H9 (cell line): ENCODE measurements around the gene CD200. TPM values are rescaled to one million over a fixed set of nuclear protein-coding genes. Genes with fewer than 3 reads are reported as not detected.

Source experiments
- DNase-seq: peaks from one replicate; pipeline ENCODE4 v3.0.0-alpha.2; 2017
- H2AFZ ChIP-seq: one replicate; pipeline ENCODE4 v1.6.1; 2013; ENCODE audit warnings: mild to moderate bottlenecking, low read length, control low read depth, moderate library complexity
- H2AK5ac ChIP-seq: 2 replicates; pipeline ENCODE4 v1.6.1; 2013; ENCODE audit warnings: low read length, control low read depth, mixed read lengths; ENCODE audit not compliant: insufficient read length
- H2BK120ac ChIP-seq: one replicate; pipeline ENCODE4 v1.6.1; 2013; ENCODE audit warnings: low read depth, mild to moderate bottlenecking, low read length, control low read depth, inconsistent platforms; ENCODE audit not compliant: poor library complexity, severe bottlenecking
- H2BK12ac ChIP-seq: 2 replicates; pipeline ENCODE4 v1.6.1; 2013; ENCODE audit warnings: low read length, control low read depth, mixed read lengths, low read depth; ENCODE audit not compliant: insufficient read length
- H2BK15ac ChIP-seq: 2 replicates; pipeline ENCODE4 v1.6.1; 2013; ENCODE audit warnings: low read depth, low read length, control low read depth
- H2BK20ac ChIP-seq: one replicate; pipeline ENCODE4 v1.6.1; 2013; ENCODE audit warnings: low read depth, mild to moderate bottlenecking, low read length, control low read depth, inconsistent platforms; ENCODE audit not compliant: poor library complexity, severe bottlenecking
- H2BK5ac ChIP-seq: 2 replicates; pipeline ENCODE4 v1.6.1; 2013; ENCODE audit warnings: low read length, control low read depth, mixed read lengths; ENCODE audit not compliant: insufficient read length
- H3K14ac ChIP-seq: 2 replicates; pipeline ENCODE4 v1.6.1; 2013; ENCODE audit warnings: low read length, control low read depth; ENCODE audit not compliant: insufficient read depth
- H3K18ac ChIP-seq: 2 replicates; pipeline ENCODE4 v1.6.1; 2013; ENCODE audit warnings: low read depth, mild to moderate bottlenecking, mixed read lengths, low read length, control low read depth; ENCODE audit not compliant: insufficient read length
- H3K23ac ChIP-seq: 2 replicates; pipeline ENCODE4 v1.6.1; 2013; ENCODE audit warnings: low read length, control low read depth, mixed read lengths, low read depth; ENCODE audit not compliant: insufficient read length
- H3K23me2 ChIP-seq: 2 replicates; pipeline ENCODE4 v1.6.1; 2013; ENCODE audit warnings: low read depth, mild to moderate bottlenecking, mixed read lengths, low read length, control low read depth; ENCODE audit not compliant: insufficient read length, poor library complexity, severe bottlenecking
- H3K27ac ChIP-seq: 2 replicates; pipeline ENCODE4 v1.5.1; 2013; ENCODE audit warnings: low read length, control low read depth, mixed read lengths, low read depth; ENCODE audit not compliant: insufficient read length
- H3K27me3 ChIP-seq: 2 replicates; pipeline ENCODE4 v1.6.1; 2013; ENCODE audit warnings: low read length, control low read depth, inconsistent platforms; ENCODE audit not compliant: insufficient read depth
- H3K4ac ChIP-seq: 2 replicates; pipeline ENCODE4 v1.6.1; 2013; ENCODE audit warnings: low read depth, mild to moderate bottlenecking, control low read depth, inconsistent platforms, low read length, moderate library complexity
- H3K4me1 ChIP-seq: 2 replicates; pipeline ENCODE4 v1.6.1; 2013; ENCODE audit warnings: low read length, control low read depth, inconsistent platforms; ENCODE audit not compliant: insufficient read depth
- H3K4me2 ChIP-seq: 2 replicates; pipeline ENCODE4 v1.6.1; 2013; ENCODE audit warnings: low read length, control low read depth, mixed read lengths; ENCODE audit not compliant: insufficient read length, insufficient read depth
- H3K56ac ChIP-seq: 2 replicates; pipeline ENCODE4 v1.6.1; 2013; ENCODE audit warnings: low read depth, mild to moderate bottlenecking, mixed read lengths, low read length, control low read depth; ENCODE audit not compliant: insufficient read length
- H3K79me1 ChIP-seq: 2 replicates; pipeline ENCODE4 v1.6.1; 2013; ENCODE audit warnings: low read depth, mild to moderate bottlenecking, moderate library complexity, low read length, control low read depth, inconsistent platforms; ENCODE audit not compliant: insufficient read depth, poor library complexity, severe bottlenecking
- H3K79me2 ChIP-seq: 2 replicates; pipeline ENCODE4 v1.6.1; 2013; ENCODE audit warnings: low read length, control low read depth, inconsistent platforms; ENCODE audit not compliant: insufficient read depth
- H3K9ac ChIP-seq: 2 replicates; pipeline ENCODE4 v1.6.1; 2013; ENCODE audit warnings: low read length, control low read depth, mixed read lengths; ENCODE audit not compliant: insufficient read length; ENCODE audit errors: extremely low read depth
- H3K9me3 ChIP-seq: one replicate; pipeline ENCODE4 v1.6.1; 2013; ENCODE audit warnings: low read depth, low read length, inconsistent platforms; ENCODE audit not compliant: control insufficient read depth
- H3T11ph ChIP-seq: one replicate; pipeline ENCODE4 v1.6.1; 2013; ENCODE audit warnings: mild to moderate bottlenecking, low read length, control low read depth, inconsistent platforms
- H4K20me1 ChIP-seq: one replicate; pipeline ENCODE4 v1.6.1; 2013; ENCODE audit not compliant: control insufficient read depth, insufficient read length, insufficient read depth
- H4K5ac ChIP-seq: 2 replicates; pipeline ENCODE4 v1.6.1; 2013; ENCODE audit warnings: low read depth, mild to moderate bottlenecking, mixed read lengths, low read length, control low read depth; ENCODE audit not compliant: insufficient read length
- H4K8ac ChIP-seq: replicated peaks from 2 replicates; pipeline ENCODE4 v1.6.1; 2013; ENCODE audit warnings: low read length, control low read depth, mixed read lengths, low read depth; ENCODE audit not compliant: insufficient read length
- H4K91ac ChIP-seq: 2 replicates; pipeline ENCODE4 v1.6.1; 2013; ENCODE audit warnings: low read depth, mild to moderate bottlenecking, moderate library complexity, mixed read lengths, low read length, control low read depth; ENCODE audit not compliant: insufficient read length
- H3K27ac Mint-ChIP-seq, 3 experiments: 2 replicates in 2 of 3; 3 replicates in 1 of 3; pipeline ENCODE4 v1.8.0; 2020 to 2021; ENCODE audit warnings: mixed read lengths in 3 of 3, mild to moderate bottlenecking in 1 of 3, moderate library complexity in 1 of 3
- H3K27me3 Mint-ChIP-seq: 2 replicates; pipeline ENCODE4 v1.8.0; 2021; ENCODE audit warnings: low read depth, mild to moderate bottlenecking, moderate library complexity, mixed read lengths
- H3K36me3 Mint-ChIP-seq, 3 experiments: 2 replicates in 2 of 3; 3 replicates in 1 of 3; pipeline ENCODE4 v1.8.0; 2020 to 2021; ENCODE audit warnings: low read depth in 3 of 3, mixed read lengths in 3 of 3; ENCODE audit not compliant: insufficient read depth in 1 of 3
- H3K4me1 Mint-ChIP-seq, 2 experiments: 2 replicates each; pipeline ENCODE4 v1.8.0; 2020; ENCODE audit warnings: mixed read lengths in 2 of 2
- H3K4me3 Mint-ChIP-seq, 2 experiments: 2 replicates in 1 of 2; 3 replicates in 1 of 2; pipeline ENCODE4 v1.8.0; 2020 to 2021; ENCODE audit warnings: mild to moderate bottlenecking in 2 of 2, mixed read lengths in 2 of 2, moderate library complexity in 1 of 2
- H3K9me3 Mint-ChIP-seq, 2 experiments: 2 replicates in 1 of 2; 3 replicates in 1 of 2; pipeline ENCODE4 v1.8.0; 2020; ENCODE audit warnings: mild to moderate bottlenecking in 2 of 2, mixed read lengths in 2 of 2, moderate library complexity in 1 of 2
- WGBS: extraction: QIAGEN DNeasy Blood & Tissue Kit; methylation state at CpG from one replicate; pipeline ENCODE4 v1.1.7; 2013; ENCODE audit warnings: missing lambda C conversion rate, low lambda C conversion rate, mixed read lengths; ENCODE audit not compliant: insufficient read length; ENCODE audit errors: extremely low coverage; 5-methylcytosine and 5-hydroxymethylcytosine counted together
- total RNA-seq: library from RNA; stranded (reverse); gene quantifications from 2 replicates; pipeline ENCODE4 v1.2.1, GENCODE V29; 2021
- TF ChIP-seq, protein P1 (sequence below): fragments of 200-600 bp; sonication (generic); conservative IDR thresholded peaks from 3 replicates; pipeline ENCODE4 v1.8.0; 2021; ENCODE audit warnings: antibody characterized with exemption, mild to moderate bottlenecking

CD200 gene
- total RNA-seq, 1 experiment from 2014 or later, result 51.6 TPM

DNA sequence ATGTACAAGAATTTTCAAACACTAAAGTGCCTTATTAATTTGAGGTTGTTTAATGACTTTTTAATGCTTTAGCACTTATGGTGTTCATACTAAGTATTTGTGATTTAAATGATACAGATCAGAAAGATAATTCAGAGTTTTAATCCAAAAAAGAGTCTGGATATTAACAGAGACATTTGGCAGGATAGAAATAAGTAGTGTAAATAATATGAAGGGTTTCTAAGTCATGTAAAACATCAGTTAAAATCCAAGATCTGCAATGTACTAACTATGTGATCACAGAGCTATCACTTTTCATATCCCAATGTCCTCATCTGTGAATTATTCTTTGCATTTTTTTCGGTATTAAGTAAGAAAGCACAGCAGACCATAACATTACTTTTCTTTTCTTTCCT is 62.9 kb downstream of the CD200 start:
- Histone ChIP-seq H2BK12ac (no peak overlapping the region), H2AK5ac (no peak overlapping the region), H3K27ac (no peak overlapping the region), H2BK15ac (no peak overlapping the region), H3K4me2 (no peak overlapping the region), H2AFZ (no peak overlapping the region), H2BK5ac (no peak overlapping the region), H3K56ac (no peak overlapping the region), H4K8ac (no peak overlapping the region), H3K4me1 (peaks cover 12% of the 10 kb centered on the region), H3K79me1 (no peaks in the 10 kb centered on the region), H3K79me2 (no peaks in the 10 kb centered on the region), H3K4ac (no peak overlapping the region), H2BK120ac (no peak overlapping the region), H3K14ac (no peak overlapping the region), H3T11ph (no peak overlapping the region), H4K5ac (no peak overlapping the region), H3K23me2 (no peaks in the 10 kb centered on the region), H3K23ac (no peak overlapping the region), H3K18ac (no peak overlapping the region), H3K9me3 (peaks cover 10% of the 10 kb centered on the region), H3K9ac (no peak overlapping the region), H2BK20ac (no peak overlapping the region), H3K27me3 (no peaks in the 10 kb centered on the region), H4K91ac (no peak overlapping the region), H4K20me1 (no peaks in the 10 kb centered on the region)
- WGBS, result no CpG with 5 or more reads among the region's 1 CpG
- H3K36me3 Mint-ChIP-seq, result peaks cover 12 to 23% (median 18%) of the 10 kb centered on the region in 3 experiments
- H3K9me3 Mint-ChIP-seq, result peaks cover 16 to 17% of the 10 kb centered on the region in 2 experiments
- H3K27me3 Mint-ChIP-seq, result no peaks in the 10 kb centered on the region
- peaks cover 40 to 49% of the 10 kb centered on the region in 2 experiments for H3K4me1 Mint-ChIP-seq
- DNase-seq, result no peak
- no peak overlapping the region for H3K27ac Mint-ChIP-seq
- TF ChIP-seq, protein P1, sequence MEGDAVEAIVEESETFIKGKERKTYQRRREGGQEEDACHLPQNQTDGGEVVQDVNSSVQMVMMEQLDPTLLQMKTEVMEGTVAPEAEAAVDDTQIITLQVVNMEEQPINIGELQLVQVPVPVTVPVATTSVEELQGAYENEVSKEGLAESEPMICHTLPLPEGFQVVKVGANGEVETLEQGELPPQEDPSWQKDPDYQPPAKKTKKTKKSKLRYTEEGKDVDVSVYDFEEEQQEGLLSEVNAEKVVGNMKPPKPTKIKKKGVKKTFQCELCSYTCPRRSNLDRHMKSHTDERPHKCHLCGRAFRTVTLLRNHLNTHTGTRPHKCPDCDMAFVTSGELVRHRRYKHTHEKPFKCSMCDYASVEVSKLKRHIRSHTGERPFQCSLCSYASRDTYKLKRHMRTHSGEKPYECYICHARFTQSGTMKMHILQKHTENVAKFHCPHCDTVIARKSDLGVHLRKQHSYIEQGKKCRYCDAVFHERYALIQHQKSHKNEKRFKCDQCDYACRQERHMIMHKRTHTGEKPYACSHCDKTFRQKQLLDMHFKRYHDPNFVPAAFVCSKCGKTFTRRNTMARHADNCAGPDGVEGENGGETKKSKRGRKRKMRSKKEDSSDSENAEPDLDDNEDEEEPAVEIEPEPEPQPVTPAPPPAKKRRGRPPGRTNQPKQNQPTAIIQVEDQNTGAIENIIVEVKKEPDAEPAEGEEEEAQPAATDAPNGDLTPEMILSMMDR, result no peak
- H3K4me3 Mint-ChIP-seq, result no peak overlapping the region
